Astrocyte of the hippocampus (primary cell): ENCODE measurements around the gene CCDC141.
A peak's percentile ranks its signal among the peaks of the same experiment; 100 is the strongest.

ENCODE experiments used
- DNase-seq: peaks from one replicate; pipeline ENCODE4 v3.0.0; 2011; ENCODE audit warnings: low read depth, low spot score

CCDC141 gene

GRCh38 chr2:178833382-178833781 is 216.6 kb downstream of the CCDC141 start:
- no peak for DNase-seq

GRCh38 chr2:178830451-178830850 is 219.5 kb downstream of the CCDC141 start:
- DNase-seq, result no peak

- no peak for DNase-seq
These were observed 220.0 kb downstream of the CCDC141 start for GRCh38 chr2:178829981-178830380.

- no peak for DNase-seq
These were observed 220.5 kb downstream of the CCDC141 start for GRCh38 chr2:178829299-178829960.

GRCh38 chr2:178828486-178828881 is 221.5 kb downstream of the CCDC141 start:
- no peak for DNase-seq

- no peak for DNase-seq
These were observed 222.0 kb downstream of the CCDC141 start for GRCh38 chr2:178827739-178828485.

- DNase-seq, result no peak
These were observed 222.8 kb downstream of the CCDC141 start for GRCh38 chr2:178827111-178827510.

- peak; percentile 46 for DNase-seq
These were observed 224.8 kb downstream of the CCDC141 start for GRCh38 chr2:178825183-178825582.

GRCh38 chr2:178824181-178824580 is 225.8 kb downstream of the CCDC141 start:
- DNase-seq, result no peak

DNA sequence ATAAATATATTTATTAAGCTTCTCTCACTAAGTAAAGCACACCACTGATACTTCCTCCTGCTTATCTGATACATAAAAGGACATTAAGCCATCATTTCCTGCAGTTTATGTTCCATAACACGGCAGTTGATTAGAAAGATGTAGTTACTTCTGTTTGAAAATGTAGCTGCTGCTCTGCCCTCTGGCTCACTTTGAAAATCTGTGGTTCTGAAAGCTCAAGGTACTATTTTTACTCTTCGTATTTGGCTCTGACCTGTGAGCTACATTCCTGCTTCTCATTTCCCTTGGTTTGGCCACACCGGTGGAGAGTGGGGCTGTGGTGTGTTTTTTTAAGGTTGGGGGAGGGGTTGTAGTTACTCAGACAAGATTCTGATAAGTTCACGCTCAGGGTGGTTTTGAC is 229.9 kb downstream of the CCDC141 start:
- DNase-seq, result peak; percentile 43

DNA sequence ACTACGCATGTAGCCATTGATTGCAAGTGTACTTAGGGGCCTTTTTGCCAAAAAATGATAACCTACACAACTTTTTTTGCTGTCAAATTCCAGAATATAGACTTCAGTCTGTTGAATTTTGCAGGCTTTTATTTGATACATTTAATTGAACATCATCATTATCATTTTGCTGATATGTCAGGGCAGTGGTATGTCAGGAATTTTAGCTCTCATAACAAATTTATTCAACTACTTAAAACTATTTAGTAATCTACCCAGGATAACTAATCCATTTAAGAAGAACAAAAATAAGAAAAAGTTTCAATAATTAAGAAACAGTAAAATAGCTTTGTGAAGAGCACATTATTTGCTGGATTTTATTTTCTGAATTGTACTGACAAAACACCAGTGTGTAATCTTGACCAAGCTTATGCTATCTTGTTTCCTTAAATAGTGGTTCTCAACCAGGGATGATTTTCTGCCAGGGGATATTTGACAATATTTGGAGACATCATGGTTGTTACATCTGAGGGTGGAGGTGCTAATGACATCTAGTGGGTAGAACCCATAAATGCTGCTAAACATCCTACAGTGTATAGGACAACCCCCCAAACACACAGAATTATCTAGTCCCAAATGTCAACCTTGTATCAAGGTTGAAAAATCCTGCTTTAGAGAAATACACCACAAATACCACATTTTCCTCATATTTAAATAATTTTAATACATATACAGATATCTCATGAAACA is 230.6 kb downstream of the CCDC141 start:
- no peak for DNase-seq

GRCh38 chr2:178811901-178812300 is 238.0 kb downstream of the CCDC141 start:
- DNase-seq, result no peak

DNA sequence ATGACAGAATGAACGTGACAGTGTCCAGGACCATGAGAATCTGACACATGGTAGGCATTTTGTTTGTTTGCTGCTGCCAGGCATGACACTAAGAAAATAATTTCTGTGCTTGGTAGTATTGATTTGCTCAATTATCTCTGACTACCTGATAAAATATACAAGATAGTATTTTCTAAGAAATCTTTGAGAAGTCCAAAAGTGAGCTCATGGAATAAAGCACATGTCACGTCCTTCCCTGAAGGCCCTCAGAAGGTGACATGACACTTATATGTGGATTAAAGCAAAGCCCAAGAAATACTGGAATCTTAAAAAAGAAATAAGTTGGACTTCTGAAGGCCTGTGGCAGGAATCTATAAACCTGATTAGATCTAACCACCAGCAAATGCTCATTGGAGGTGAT is 238.9 kb downstream of the CCDC141 start:
- no peak for DNase-seq

- DNase-seq, result no peak
These were observed 239.5 kb downstream of the CCDC141 start for GRCh38 chr2:178810422-178810821.

GRCh38 chr2:178807227-178808008 is 242.5 kb downstream of the CCDC141 start, which contains the start of gene TTN:
Gene TTN (minus strand): TSS chr2:178807423. CDS start chr2:178804642, 2,781 bp downstream.
- DNase-seq, result no peak

- no peak for DNase-seq
These were observed 243.4 kb downstream of the CCDC141 start for GRCh38 chr2:178806543-178806942.

- DNase-seq, result no peak
These were observed 244.5 kb downstream of the CCDC141 start for GRCh38 chr2:178805457-178805856.

DNA sequence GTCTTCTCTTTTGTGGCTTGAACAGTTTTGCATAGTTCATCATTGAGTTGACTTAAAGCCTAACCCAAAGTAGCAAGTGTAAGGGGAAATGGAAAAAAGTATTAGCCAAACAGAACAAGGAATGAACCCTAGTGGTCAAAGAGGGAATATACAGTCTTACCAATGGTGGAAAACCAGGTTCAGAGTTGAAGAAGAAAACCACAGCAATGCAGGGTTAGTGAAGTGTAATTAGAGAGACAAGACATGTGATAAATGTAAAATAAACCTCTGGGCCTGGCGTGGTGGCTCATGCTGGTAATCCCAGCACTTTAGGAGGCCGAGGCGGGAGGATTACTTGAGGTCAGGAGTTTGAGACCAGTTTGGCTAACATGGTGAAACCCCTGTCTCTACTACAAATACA is 245.1 kb downstream of the CCDC141 start:
- no peak for DNase-seq

DNA sequence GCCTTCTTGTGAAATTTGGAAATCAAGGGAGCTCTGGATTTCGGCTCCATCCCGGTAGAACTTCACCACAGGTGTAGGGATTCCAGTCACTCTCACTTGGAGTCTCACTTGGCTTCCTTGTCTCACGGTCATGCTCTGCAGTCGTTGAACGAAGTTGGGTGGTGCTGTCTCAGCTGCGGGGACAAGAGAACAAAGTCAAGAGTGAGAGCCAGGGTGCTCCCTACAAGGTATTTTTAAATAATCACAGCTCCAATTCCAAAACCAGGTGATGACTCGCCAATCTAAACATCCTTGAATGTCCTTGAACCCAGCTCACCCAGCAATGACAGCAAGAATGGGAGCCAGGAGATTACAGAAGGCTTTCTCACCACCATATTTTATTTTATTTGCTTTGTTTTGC is 249.4 kb downstream of the CCDC141 start:
- DNase-seq, result no peak

DNA sequence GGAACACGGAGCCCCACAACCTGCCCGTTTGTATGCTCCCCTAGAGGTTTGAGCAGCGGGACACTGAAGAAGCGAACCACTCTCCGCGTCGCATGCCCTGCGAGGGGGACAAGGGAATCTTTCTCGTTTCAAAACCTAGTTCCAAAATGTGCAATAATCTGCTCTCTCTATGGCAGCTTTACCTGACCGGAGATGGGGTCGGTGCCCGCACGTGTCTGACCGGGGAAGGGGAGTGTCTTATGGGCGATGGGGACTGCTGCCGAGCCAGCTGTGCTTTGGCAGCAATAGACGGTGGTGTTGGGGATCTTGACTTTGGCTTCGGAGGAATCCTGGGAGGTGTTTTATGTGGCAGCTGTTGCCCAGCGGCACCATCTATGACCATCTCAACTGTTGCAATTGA is 250.6 kb downstream of the CCDC141 start:
- DNase-seq, result no peak

DNA sequence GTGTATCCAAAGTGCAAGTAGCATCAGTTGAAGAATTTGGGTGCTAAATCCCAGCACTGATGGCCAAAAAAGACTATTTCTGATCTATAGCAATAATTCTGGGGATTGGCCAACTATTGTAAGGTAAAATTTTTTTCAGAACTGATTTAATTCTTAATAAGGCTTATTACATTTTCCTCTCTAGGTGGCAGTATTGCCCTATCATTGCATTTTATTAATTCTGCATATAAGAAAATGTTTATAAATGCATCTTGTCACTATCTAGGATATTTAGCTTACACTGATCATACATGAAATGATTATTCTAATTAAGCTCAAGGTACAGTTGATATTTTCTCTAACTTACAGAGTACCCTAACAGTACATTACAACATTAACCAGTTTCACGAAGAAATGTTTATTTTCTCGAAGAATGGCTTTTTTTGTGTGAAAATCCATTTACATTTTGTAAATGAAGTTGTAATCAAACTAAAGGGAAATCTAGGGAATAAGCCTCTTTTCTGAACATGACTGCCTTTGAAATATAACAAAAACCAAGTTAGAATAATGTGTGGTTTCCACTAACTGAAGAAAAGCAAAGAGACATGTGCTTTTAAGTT is 253.8 kb downstream of the CCDC141 start:
- DNase-seq, result peak; percentile 58
